Transverse colon (tissue), 4 donors: ENCODE results near the gene CDK5RAP2.

Experiments used
- EP300 ChIP-seq: sonication (generic); formaldehyde crosslinking; IDR thresholded peaks from one replicate; pipeline ENCODE4 v1.6.1; 2017; ENCODE audit warnings: antibody characterized with exemption, low read depth
- POLR2A ChIP-seq: fragments of 450-650 bp; IDR thresholded peaks from one replicate; pipeline ENCODE4 v1.6.1; 2016; ENCODE audit warnings: antibody characterized with exemption, mild to moderate bottlenecking, moderate library complexity
- POLR2AphosphoS5 ChIP-seq, 3 donors: sonication (generic); formaldehyde crosslinking; IDR thresholded peaks; one replicate each; pipeline ENCODE4 v1.6.1; 2016; ENCODE audit warnings: antibody characterized with exemption in 3 of 3
- TF ChIP-seq, protein P1 (sequence below), 5 experiments: fragments of 200-600 bp in 3 of 5; fragments of 450-650 bp in 2 of 5; sonication (generic) in 3 of 5; IDR thresholded peaks; 1 replicate in 2 of 5; 2 replicates in 3 of 5; pipeline ENCODE4 v1.5.1; 2016 to 2017; ENCODE audit warnings: antibody characterized with exemption in 5 of 5, inconsistent platforms in 3 of 5, mild to moderate bottlenecking in 2 of 5, moderate library complexity in 1 of 5

DNA sequence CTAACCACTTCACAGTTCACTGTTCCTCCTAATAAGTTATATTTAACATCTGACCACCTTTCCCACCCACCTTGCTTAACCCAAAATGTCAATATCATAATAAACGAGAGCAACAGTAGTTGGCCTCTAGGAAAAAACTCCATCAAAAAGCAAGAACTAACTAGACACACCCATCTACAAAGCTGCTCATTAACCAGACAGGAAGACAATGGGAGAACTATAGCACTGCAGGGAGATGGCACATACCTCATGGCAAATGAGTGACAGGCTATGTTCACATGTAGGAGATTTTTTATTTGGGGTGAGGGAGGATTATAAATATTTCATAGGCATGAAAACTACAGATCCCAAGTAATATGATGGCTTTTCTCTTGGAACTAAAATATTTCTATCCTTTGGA, 23.6 kb upstream of the CDK5RAP2 start:
- TF ChIP-seq POLR2A, result no peak
- TF ChIP-seq, protein P1, sequence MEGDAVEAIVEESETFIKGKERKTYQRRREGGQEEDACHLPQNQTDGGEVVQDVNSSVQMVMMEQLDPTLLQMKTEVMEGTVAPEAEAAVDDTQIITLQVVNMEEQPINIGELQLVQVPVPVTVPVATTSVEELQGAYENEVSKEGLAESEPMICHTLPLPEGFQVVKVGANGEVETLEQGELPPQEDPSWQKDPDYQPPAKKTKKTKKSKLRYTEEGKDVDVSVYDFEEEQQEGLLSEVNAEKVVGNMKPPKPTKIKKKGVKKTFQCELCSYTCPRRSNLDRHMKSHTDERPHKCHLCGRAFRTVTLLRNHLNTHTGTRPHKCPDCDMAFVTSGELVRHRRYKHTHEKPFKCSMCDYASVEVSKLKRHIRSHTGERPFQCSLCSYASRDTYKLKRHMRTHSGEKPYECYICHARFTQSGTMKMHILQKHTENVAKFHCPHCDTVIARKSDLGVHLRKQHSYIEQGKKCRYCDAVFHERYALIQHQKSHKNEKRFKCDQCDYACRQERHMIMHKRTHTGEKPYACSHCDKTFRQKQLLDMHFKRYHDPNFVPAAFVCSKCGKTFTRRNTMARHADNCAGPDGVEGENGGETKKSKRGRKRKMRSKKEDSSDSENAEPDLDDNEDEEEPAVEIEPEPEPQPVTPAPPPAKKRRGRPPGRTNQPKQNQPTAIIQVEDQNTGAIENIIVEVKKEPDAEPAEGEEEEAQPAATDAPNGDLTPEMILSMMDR (IDR thresholded peaks at IDR 0.05), result no peak
- no peak for TF ChIP-seq EP300
- TF ChIP-seq POLR2AphosphoS5 (IDR thresholded peaks at IDR 0.05), result no peak
